ENCODE measurements around the gene ALDH1B1.

ALDH1B1 gene

DNA sequence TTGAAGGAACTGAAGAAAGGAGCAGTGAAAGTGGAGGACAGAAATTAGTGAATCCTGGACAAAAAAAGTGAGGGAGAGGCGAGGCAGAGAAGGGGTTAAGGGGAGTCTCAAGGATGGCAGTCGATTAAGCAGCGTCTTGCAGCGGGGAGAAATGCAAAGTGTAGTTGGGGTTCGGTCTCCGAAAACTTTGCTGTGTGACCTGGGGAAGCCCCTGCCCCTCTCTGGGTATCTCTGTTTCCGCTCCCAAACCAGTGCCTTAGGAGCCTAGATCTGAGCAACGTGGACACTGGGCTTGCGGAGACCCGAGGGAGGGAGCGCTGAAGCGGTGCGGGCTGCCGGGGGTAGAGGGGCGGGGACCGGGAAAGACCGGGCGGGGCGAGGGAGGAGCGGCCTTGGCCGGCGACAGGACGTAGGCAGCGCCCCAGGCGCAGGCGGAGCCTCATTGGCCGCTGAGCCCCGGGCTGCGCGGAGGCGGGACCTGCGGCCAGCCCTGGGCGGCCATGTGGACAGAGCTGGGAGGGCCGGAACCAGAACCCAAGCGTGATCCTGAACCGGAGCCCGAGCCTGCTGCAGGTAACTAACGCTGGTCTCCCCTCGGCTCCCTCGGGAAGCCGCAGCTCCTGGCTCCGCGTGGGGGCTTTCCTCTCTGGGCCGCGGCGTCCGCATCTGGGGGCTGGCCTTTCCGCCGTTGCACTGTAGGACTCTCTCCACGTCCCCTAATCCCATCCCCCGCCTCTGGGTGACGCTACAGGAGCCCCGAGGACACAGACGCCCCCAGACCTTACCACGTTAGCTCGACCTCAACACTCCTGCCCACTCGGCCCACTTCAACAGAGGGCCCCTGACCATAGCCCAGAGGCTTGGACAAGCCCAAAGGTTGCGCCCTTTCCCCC lies at the start of gene ALDH1B1:
Gene ALDH1B1 (plus strand): TSS at position 468 of the 893 bp plus-strand sequence. CDS start 3,047 bp downstream, outside the sequence.
- DNase-seq = peak; percentile 74 to 77

GRCh38 chr9:38343037-38343436 lies 49.5 kb upstream of the ALDH1B1 start:
- no peak for DNase-seq

- DNase-seq = no peak
Observed at GRCh38 chr9:38343552-38343951, 49.0 kb upstream of the ALDH1B1 start.

- no peak for DNase-seq
Observed at GRCh38 chr9:38344566-38345324, 47.8 kb upstream of the ALDH1B1 start.

DNA sequence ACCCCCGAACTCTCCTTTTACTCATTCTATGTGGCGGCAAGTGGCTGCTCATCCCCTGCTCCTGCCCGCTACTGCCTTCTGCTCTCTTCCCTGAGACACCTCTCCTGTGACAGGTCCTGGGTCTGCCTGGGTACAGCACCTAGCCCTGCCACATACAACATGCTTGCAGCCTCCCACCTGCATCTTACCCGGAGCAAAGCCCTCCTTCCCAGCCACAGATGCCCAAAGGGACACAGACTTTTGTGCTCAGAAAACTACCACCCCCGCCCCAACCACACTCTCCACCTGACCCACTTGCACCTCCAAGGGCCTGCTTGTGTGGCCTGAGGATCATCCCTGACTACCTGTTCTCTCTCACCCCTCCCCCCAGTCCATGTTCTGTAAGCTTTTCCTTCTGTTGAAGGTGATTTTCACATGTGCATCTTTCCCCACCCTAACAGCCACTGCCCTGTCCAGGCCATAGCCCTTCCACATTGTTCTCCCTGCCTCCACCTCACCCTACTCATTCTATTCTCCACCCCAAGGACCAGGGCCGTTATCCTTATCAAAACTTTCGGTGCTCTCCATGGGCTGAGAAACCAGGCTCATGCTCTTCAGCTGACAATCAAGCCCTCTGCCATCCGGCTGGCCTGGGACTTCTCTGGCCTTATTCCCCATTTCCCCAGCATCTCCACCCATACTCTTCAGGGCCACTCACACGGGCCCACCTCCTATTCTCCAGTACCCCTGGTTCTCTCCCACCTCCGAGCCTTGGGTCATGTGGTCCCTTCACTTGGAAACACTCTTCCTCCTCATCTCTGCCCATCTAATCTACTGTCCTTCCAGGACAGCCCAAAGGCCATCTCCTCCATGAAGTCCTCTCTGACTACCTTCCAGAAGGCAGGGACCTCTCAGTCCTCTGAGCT lies 46.4 kb upstream of the ALDH1B1 start:
- no peak for DNase-seq

- no peak for DNase-seq
Observed at GRCh38 chr9:38346811-38347210, 45.7 kb upstream of the ALDH1B1 start.

DNA sequence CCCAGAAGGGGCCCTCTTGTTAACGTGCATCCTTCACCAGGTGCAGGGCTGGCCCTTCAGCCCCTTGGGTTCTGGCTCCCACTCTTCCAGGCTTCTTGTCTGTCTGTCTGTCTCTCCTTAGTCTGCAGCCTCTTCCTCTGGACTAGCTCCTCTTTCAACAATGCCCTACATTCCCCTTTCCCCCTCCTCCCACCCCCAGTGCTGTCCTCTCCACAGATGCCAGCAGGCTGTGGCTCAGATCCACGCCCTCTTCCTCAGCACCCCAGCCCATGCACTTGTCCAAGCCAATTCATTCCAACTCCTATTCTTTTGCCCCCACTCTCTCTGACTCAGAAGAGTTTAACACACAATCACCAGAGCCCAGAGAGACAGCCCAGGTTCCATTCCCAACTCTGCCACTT lies 45.2 kb upstream of the ALDH1B1 start:
- no peak for DNase-seq

DNA sequence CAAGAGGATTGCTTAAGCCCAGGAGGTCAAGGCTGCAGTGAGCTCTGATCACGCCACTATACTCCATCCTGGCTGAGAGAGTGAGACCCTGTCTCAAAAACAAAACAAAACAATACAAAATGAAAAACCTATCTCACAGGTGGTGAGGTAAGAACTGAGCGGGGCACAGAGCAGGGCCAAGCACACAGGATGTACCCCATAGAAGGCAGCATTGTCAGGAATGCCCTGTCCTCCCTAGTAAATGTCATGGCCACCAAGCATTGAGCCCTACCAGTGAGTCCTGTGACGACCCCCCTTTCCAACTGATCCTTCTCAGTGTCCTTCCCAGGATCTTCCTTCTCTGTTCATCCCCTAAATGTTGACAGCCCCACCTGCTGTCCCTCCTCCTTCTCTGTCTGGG lies 44.6 kb upstream of the ALDH1B1 start:
- DNase-seq = no peak

DNA sequence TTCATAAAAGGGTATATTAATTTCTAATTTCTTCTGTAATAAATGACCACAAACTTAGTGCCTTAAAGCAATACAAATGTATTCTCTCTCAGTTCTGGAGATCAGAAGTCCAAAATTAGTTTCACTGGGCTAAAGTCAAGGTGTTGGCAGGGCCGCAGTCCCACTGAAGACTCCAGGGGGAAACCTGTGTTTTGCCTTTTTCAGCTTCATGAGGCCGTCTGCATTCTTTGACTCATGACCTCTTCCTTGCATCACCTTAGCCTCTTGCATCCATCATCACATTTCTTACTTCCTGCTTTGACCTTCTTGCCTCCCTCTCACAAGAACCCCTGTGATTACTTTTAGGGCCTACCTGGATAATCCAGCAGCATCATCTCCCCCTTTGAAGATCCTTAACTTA lies 42.0 kb upstream of the ALDH1B1 start:
- DNase-seq = no peak

DNA sequence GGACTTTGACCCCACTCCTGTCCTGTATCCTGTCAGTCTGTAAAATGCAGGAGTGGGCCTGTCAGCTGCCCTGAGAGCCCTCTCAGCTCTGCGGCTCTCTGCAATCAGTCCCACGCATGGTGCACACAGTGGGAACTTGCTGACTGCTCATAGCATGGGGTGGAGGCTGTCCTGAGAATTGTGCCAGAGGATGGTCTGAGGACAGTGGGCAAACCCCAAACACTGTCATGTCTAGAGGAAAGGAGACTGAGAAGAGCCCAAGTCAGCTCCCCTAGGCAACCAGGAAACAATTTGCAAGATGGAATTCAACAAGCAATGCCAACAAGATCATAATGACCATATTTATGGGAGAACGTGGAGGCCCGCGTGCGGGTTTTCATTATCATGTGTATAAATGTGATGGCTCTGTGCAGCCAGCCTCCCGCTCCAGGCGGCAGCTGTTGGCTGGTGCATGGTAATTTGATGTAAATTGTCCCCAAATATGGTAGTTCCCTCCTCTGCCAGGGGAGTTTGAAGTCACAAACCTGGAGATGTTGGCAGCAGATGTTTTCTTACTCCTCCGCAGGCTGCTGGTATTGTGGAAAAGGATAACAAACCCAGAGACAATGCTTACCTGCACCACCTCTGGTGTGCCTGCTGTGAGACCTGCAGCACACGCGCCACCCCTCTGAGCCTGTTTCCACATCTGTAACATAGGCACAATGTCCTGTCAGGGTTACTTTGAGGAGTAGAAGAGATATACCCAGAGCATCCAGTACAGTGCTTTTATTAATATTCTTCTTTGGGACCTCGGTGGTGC lies 39.8 kb upstream of the ALDH1B1 start:
- no peak for DNase-seq

DNA sequence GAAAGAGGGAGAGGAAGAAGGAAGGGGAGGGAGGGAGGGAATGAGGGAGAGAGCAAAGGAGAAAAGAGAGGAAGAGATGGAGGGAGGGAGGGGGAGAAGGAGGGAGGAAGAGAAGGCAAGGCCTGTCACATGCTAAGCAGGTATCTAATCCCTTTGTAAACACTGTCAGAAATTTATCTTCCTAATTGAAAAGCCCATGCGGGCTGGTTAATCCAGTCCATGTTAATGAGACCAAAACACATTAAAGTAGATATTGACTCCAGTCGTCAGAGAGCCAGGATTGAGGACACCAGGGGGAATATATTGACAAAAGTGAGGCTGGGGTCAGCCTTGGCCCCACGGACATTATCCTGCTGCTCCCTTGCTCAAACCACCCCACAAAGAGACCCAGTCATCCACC lies 37.4 kb upstream of the ALDH1B1 start:
- no peak for DNase-seq

GRCh38 chr9:38355517-38356120 lies 36.9 kb upstream of the ALDH1B1 start:
- DNase-seq = no peak

DNA sequence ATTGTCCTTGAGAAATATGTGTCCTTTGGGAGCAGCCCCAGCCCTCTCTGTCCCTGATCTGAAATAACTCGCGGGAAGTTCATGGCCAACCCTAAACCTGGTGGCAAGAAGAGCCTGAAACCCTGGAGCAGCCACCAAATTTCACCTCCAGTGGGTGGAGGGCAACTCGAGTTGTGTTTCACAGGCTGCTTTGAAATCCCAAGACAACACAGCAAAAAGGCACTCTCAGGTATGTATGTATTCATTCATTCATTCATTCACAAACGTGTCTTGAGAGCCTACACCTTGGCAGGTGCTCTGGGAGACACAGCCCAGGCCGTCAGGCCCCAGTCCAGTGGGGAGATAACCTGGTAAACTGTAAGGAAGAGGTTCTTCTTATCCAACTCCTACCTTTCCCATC lies 35.7 kb upstream of the ALDH1B1 start:
- no peak for DNase-seq

DNA sequence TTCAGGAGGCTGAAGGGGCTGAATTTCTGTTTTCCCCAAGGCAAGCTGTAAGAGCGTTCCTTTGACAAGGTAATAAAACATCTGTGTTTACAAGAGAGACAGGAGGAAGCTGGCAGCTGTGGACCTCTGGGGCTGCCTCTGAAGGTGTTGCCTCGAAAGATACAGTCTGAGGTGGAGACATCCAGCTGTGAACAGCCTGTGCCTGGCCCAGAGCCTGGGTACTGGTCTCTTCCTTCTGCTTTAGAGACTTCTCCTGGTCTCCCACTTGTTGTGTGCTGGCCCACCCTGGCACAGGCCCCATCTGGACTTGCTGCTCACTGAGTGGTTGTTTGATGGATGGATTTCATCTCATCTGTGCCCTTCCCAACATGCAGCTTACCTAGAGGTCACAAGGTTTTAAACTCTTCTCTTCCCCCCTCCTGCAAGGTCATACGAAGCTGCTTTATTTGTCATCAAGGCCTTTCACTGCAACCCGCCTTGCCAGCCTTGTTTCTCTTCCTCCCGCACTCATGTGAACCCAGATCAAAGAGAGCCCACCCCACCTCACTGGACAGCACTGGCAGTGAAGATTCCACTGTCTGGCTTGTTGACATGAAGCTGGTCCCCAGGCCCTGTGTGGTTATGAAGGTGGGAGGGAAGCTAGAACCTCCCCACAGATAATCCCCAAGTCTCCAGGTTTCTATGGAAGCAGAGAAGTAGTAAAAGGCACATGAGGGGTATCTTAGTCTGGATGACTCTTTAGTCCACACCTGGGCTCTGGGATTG lies 35.0 kb upstream of the ALDH1B1 start:
- no peak for DNase-seq

- no peak for DNase-seq
Observed at GRCh38 chr9:38358390-38359296, 33.9 kb upstream of the ALDH1B1 start.

- no peak for DNase-seq
Observed at GRCh38 chr9:38359297-38359653, 33.2 kb upstream of the ALDH1B1 start.

- DNase-seq = no peak
Observed at GRCh38 chr9:38359689-38360385, 32.7 kb upstream of the ALDH1B1 start.

- no peak for DNase-seq
Observed at GRCh38 chr9:38360839-38361472, 31.5 kb upstream of the ALDH1B1 start.

DNA sequence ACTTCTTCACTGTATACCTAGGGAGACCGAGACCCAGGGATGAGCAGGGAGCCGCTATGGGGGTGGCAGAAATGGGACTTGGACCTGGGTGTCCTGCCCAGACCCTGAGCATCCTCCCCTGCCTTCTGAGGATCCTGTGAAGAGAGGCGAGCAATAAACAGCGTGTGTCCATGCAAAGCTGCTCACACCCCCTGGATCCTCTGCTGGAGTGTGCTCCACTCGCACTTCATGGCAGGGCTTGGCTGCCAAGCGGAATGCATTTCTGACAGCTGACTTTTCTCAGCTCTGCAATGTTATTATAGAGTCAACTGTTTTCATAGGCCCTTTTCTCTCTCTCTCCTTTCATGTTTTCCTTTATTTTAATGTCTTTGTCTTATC lies 31.0 kb upstream of the ALDH1B1 start:
- DNase-seq = no peak
